GDM1 (cell line): Measurements from ENCODE around the gene CYB5B.

Experiments
- DNase-seq: peaks from one replicate; lab custom pipeline; 2025; lab: John Stamatoyannopoulos, UW

Gene CYB5B

GRCh38 chr16:69486272-69486671 lies 61.9 kb downstream of the CYB5B start:
- no peak for DNase-seq

GRCh38 chr16:69486724-69487123 lies 62.3 kb downstream of the CYB5B start:
- DNase-seq, result no peak

DNA sequence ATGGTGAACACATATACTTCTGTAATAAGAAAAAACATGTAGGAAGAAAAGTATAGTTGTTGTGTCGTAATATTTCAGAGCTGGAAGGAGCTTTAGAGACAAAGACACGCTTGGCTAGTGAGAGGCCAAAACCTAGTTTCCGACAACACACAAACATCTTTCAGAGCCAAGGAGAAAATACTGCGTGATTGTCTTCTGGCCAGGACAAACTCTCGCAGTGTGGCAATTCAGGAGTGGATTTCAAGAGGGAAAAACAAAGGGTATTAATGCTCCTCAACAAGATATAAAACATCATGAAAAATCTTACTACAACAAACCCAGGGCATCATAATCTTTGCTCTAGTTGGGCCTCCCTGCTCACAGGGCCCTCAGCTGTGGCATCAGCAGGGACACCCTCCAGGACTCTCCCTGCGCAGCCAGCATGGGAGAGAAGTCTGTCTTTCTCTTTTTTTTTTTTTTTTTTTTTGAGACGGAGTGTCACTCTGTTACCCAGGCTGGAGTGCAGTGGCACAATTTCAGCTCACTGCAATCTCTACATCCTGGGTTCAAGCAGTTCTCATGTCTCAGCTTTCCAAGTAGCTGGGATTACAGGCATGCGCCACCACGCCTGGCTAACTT lies 66.4 kb downstream of the CYB5B start:
- no peak for DNase-seq

GRCh38 chr16:69494991-69495392 lies 70.6 kb downstream of the CYB5B start:
- DNase-seq, result no peak

DNA sequence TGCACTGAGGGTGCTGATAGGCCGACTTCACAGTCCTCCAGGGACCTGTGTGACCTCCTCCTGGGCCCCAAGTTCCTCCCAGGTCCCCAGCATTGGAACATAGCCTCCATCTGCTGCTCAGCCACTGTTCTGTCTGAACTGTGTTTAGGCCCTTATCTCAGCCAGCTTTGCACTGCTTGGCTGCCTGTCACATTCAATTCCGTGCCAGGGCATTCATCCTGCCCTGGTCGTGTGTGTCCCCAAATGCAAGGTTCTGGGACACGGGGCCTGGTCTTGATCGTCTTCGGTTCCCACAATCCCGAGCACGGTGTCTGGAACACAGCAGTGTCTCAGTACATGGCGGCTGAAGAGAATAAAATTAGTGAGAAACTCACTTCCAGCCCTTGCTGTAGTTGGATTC lies 71.4 kb downstream of the CYB5B start:
- DNase-seq, result no peak

DNA sequence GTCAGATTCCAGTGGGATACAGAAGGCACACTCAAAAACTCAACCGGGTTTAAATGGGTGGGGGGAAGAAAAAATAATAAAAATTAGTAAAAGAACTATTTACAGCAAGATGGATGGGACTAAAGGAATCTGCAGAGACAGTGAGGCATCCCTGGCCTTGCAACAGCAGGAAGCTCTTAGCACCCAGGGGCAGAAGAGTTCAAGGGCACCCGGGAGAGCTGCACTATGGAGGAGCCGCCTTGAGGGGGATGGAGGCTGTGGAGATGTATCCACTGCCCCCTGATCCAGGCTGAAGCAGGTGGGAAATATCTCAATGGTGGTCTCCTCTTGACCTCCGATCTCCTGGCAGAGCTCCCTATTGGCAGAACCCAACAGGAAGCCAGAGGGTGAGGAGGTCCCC lies 72.0 kb downstream of the CYB5B start:
- DNase-seq, result no peak

DNA sequence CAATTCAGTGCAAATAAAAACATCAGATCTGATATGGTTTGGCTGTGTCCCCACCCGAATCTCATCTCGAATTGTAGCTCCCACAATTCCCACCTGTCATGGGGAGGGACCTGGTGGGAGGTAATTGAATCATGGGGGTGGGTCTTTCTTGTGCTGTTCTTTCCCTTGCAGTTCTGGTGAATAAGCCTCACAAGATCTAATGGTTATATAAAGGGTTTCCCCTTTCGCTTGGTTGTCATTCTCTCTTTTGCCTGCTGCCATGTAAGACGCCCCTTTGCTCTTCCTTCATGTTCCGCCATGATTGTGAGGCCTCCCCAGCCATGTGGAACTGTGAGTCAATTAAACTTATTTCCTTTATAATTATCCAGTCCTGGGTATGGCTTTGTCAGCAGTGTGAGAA lies 72.5 kb downstream of the CYB5B start:
- DNase-seq, result no peak

GRCh38 chr16:69497876-69498596 lies 73.6 kb downstream of the CYB5B start:
- DNase-seq, result no peak

DNA sequence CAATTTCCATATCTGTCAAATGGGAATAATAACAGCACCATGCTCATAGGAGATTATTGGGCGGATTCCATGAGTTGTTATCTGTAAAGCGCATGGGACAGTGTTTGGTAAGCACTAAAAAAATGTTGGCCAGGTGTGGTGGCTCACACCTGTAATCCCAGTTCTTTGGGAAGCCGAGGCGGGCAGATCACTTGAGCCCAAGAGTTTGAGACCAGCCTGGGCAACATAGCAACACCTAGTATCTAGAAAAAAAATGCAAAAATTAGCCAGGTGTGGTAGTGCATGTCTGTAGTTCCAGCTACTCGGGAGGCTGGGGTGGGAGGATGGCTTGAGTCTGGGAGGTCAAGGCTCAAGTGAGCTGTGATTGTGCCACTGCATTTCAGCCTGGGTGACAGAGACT lies 74.5 kb downstream of the CYB5B start:
- DNase-seq, result no peak

DNA sequence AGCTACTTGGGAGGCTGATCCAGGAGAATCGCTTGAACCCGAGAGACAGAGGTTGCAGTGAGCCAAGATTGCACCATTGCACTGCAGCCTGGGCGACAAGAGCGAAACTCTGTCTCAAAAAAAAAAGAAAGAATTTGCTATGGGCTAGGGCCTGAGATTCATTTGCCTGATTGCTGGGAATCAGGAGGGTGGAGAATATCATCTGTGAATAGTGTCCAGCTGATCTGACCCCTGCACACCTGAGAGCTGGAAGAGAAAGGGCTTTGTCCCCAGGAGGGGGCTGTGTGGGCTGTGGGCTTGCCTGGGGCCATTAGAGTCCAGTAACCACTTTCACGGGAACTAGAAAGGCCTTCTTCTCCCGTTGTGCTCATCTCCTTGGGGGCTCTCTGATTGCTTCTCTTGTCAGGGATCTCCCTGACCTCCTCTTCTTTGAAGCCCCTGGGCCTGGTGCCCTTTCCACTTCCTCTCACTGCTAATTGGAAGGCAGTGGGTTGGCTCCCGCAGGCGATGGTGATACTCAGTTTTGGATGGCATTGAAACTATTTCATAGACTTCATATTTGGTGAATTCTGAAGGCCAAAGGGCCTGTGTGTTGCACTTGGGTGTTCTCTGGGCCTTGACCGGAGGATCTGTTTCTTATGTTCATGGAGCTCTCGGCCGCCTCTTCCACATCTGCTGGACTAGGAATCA lies 75.3 kb downstream of the CYB5B start:
- no peak for DNase-seq

- no peak for DNase-seq
Measured at GRCh38 chr16:69500496-69500895, 76.1 kb downstream of the CYB5B start.

GRCh38 chr16:69501956-69502745 lies 77.7 kb downstream of the CYB5B start:
- DNase-seq, result no peak

DNA sequence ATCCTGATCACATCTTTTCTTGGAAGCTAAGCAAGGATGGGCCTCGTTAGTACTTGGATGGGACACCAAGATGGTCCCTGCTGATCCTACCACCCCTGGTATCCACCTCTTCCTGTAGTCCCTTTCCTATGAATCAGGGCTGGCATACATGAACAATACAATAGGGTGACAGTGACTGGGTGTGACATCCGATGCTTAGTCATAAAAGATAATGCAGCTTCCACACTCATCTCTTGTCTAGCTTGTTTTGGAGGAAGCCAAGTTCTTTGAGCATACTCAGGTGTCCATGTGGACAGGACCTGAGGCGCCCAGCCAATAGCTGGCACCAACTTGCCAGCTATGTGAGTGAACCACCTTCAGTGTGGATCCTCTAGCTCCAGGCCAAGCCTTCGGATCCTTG lies 78.8 kb downstream of the CYB5B start:
- no peak for DNase-seq

- DNase-seq, result no peak
Measured at GRCh38 chr16:69508033-69508755, 83.8 kb downstream of the CYB5B start.

DNA sequence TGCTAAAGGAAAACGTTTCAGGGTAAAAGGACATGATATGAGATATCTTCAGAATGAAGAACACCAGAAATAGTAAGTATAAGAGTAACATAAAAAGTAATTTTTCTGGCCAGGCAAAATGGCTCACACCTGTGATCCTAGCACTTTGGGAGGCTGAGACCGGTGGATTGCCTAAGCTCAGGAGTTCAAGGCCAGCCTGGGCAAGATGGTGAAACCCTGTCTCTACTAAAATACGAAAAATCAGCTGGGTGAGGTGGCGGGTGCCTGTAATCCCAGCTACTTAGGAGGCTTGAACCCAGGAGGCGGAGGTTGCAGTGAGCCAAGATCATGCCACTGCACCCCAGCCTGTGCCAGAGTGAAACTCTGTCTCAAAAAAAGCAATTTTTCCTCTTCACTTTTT lies 84.7 kb downstream of the CYB5B start:
- DNase-seq, result no peak

DNA sequence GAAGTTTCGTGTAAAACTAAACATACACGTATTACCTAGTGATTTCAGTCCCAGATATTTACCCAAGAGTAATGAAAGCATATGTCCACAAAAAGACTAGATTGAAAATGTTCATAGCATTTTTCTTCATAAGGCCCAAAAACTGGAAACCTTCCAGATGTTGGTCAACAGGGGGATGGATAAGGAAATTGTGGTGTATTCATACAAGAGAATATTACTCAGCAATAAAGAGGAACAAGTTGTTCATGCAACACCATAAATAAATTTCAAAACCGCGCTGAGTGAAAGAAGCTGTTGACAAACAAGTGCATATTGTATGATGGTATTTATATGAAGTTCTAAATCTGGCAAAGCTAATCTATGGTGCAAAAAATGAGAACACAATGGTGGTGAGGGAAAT lies 87.2 kb downstream of the CYB5B start:
- DNase-seq, result no peak

- DNase-seq, result no peak
Measured at GRCh38 chr16:69513180-69513966, 89.0 kb downstream of the CYB5B start.

DNA sequence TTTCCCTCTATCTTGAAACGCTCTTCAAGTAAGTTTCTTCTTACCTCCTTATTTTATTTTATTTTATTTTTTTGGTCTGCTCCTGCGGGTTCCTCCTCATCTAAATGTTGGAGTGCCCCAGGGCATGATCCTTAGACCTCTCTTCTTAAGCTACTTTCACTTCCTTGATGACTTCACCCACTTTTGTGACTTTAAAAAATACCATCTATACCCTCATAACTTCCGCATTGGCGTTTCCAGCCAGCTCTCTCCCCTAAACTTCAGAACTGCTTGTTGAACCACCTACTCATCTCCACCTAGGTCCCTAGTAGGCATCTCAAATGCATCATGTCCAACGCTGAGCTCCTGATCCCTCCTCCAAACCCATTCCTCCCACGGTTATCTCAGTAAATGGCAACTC lies 89.9 kb downstream of the CYB5B start:
- DNase-seq, result no peak
